Endodermal cell (in vitro differentiated cells): ENCODE measurements around the gene TMX3. TPM values are rescaled to one million over a fixed set of nuclear protein-coding genes. Genes with fewer than 3 reads are reported as not detected.

Experiments used
- DNase-seq: peaks from one replicate; pipeline ENCODE4 v3.0.0-alpha.2; 2017
- H3K27ac ChIP-seq: 2 replicates; pipeline ENCODE4 v1.5.1; 2013; ENCODE audit warnings: mild to moderate bottlenecking, low read depth, low read length, moderate library complexity
- H3K27me3 ChIP-seq: 2 replicates; pipeline ENCODE4 v1.6.1; 2013; ENCODE audit warnings: mild to moderate bottlenecking, low read length, moderate library complexity; ENCODE audit not compliant: insufficient read depth, control insufficient read depth, poor library complexity, severe bottlenecking
- H3K36me3 ChIP-seq: 2 replicates; pipeline ENCODE4 v1.7.0; 2013; ENCODE audit warnings: mild to moderate bottlenecking, low read length, moderate library complexity; ENCODE audit not compliant: control insufficient read depth, insufficient read depth
- H3K4me1 ChIP-seq: one replicate; pipeline ENCODE4 v1.7.0; 2013; ENCODE audit warnings: low read length; ENCODE audit not compliant: control insufficient read depth, insufficient read depth
- H3K4me3 ChIP-seq: 2 replicates; pipeline ENCODE4 v1.5.1; 2013; ENCODE audit warnings: mild to moderate bottlenecking, low read length, moderate library complexity
- H3K9ac ChIP-seq: 2 replicates; pipeline ENCODE4 v1.6.1; 2013; ENCODE audit warnings: mild to moderate bottlenecking, low read length, moderate library complexity; ENCODE audit not compliant: poor library complexity, severe bottlenecking; ENCODE audit errors: extremely low read depth
- H3K9me3 ChIP-seq: 2 replicates; pipeline ENCODE4 v1.6.1; 2013; ENCODE audit warnings: mild to moderate bottlenecking, low read length, moderate library complexity; ENCODE audit not compliant: control insufficient read depth
- H3K27ac Mint-ChIP-seq: 2 replicates; pipeline ENCODE4 v1.8.0; 2020; ENCODE audit warnings: mixed read lengths
- H3K27me3 Mint-ChIP-seq: 2 replicates; pipeline ENCODE4 v1.8.0; 2021; ENCODE audit warnings: mild to moderate bottlenecking, mixed read lengths; ENCODE audit not compliant: insufficient read depth
- H3K36me3 Mint-ChIP-seq: 2 replicates; pipeline ENCODE4 v1.8.0; 2020; ENCODE audit warnings: low read depth, mixed read lengths
- H3K4me1 Mint-ChIP-seq: 2 replicates; pipeline ENCODE4 v1.8.0; 2020; ENCODE audit warnings: mixed read lengths
- H3K4me3 Mint-ChIP-seq: 2 replicates; pipeline ENCODE4 v1.8.0; 2020; ENCODE audit warnings: mild to moderate bottlenecking, moderate library complexity, mixed read lengths
- H3K9me3 Mint-ChIP-seq: 2 replicates; pipeline ENCODE4 v1.8.0; 2020; ENCODE audit warnings: mild to moderate bottlenecking, mixed read lengths
- WGBS, 2 experiments: methylation state at CpG; one replicate each; pipeline versions ENCODE4 v1.1.5 to v1.1.7; 2013; ENCODE audit warnings: missing lambda C conversion rate in 2 of 2, mixed read lengths in 1 of 2; ENCODE audit not compliant: insufficient coverage in 1 of 2, insufficient read length in 1 of 2; 5-methylcytosine and 5-hydroxymethylcytosine counted together
- total RNA-seq, 2 donors: library from RNA; stranded (reverse); fragmentation: NEBNext Ultra II Directional in 1 of 2; extraction: Animal tissue kit (Norgen Biotek cat#: 25700) in 1 of 2; gene quantifications; 2 replicates in 1 of 2; 3 replicates in 1 of 2; pipeline ENCODE4 v1.2.1, GENCODE V29; 2021
- TF ChIP-seq, protein P1 (sequence below): fragments of 200-600 bp; sonication (generic); conservative IDR thresholded peaks from 2 replicates; pipeline ENCODE4 v1.5.0; 2021; ENCODE audit warnings: antibody characterized with exemption, mild to moderate bottlenecking

Gene TMX3
- total RNA-seq, 2 donors from 2014 or later, result 50.7 to 51.2 TPM

DNA sequence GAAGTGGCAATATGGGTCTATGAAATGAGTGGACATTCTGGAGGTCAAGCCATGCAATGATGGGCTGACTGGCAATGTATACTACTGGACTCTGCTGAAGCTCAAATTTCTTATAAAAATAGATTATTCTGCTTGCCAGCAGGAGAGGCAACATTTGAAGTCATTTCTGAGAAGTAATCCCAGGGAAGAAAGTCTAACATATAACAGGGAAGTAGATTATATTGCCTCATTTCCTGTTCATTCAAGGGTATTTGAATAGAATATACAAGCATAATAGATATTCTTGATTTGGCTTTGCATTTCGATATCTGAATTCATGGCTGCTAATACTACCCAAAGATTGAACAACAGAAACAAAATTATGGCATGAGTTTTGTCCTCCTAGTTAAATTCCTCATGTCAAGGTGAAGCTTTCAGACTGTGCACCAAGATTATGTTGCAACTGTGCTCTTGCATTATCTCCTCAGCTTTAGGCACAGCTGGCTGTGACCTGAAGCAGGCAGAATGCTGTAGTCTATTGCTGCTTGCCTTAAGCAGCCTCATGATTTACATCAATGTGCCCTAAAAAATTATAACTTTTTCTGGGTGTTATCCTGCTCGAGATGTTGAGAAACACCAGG lies 13.3 kb upstream of the TMX3 start:
- no peak overlapping the region for H3K4me3 Mint-ChIP-seq
- TF ChIP-seq, protein P1, sequence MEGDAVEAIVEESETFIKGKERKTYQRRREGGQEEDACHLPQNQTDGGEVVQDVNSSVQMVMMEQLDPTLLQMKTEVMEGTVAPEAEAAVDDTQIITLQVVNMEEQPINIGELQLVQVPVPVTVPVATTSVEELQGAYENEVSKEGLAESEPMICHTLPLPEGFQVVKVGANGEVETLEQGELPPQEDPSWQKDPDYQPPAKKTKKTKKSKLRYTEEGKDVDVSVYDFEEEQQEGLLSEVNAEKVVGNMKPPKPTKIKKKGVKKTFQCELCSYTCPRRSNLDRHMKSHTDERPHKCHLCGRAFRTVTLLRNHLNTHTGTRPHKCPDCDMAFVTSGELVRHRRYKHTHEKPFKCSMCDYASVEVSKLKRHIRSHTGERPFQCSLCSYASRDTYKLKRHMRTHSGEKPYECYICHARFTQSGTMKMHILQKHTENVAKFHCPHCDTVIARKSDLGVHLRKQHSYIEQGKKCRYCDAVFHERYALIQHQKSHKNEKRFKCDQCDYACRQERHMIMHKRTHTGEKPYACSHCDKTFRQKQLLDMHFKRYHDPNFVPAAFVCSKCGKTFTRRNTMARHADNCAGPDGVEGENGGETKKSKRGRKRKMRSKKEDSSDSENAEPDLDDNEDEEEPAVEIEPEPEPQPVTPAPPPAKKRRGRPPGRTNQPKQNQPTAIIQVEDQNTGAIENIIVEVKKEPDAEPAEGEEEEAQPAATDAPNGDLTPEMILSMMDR, result no peak

GRCh38 chr18:68727506-68727905 lies 12.6 kb upstream of the TMX3 start:
- TF ChIP-seq, protein P1, result no peak
- Mint-ChIP-seq H3K36me3 (no peaks in the 10 kb centered on the region), H3K9me3 (peaks cover 5% of the 10 kb centered on the region), H3K4me3 (no peak overlapping the region), H3K4me1 (no peaks in the 10 kb centered on the region), H3K27ac (no peak overlapping the region), H3K27me3 (no peaks in the 10 kb centered on the region)
- no peak overlapping the region for H3K27ac ChIP-seq
- DNase-seq, result no peak
- H3K4me3 ChIP-seq, result no peak overlapping the region
- H3K9me3 ChIP-seq, result no peaks in the 10 kb centered on the region
- no peak overlapping the region for H3K9ac ChIP-seq
- H3K36me3 ChIP-seq, result no peaks in the 10 kb centered on the region
- H3K27me3 ChIP-seq, result no peaks in the 10 kb centered on the region
- no peaks in the 10 kb centered on the region for H3K4me1 ChIP-seq

More for the DNA sequence above, 13.3 kb upstream of the TMX3 start:
- Mint-ChIP-seq H3K36me3 (no peaks in the 10 kb centered on the region), H3K9me3 (peaks cover 5% of the 10 kb centered on the region), H3K27me3 (no peaks in the 10 kb centered on the region), H3K27ac (no peak overlapping the region), H3K4me1 (no peaks in the 10 kb centered on the region)
- H3K9ac ChIP-seq, result no peak overlapping the region
- no peak for DNase-seq
- no peaks in the 10 kb centered on the region for H3K27me3 ChIP-seq
- H3K4me3 ChIP-seq, result no peak overlapping the region
- no peaks in the 10 kb centered on the region for H3K9me3 ChIP-seq
- no peaks in the 10 kb centered on the region for H3K36me3 ChIP-seq
- 83 to 88% methylated on average over 1 to 2 of the region's 2 CpGs for WGBS, 2 experiments
- no peak overlapping the region for H3K27ac ChIP-seq
- H3K4me1 ChIP-seq, result no peaks in the 10 kb centered on the region

- Histone ChIP-seq H3K4me3 (no peak overlapping the region), H3K27ac (no peak overlapping the region), H3K27me3 (no peaks in the 10 kb centered on the region), H3K4me1 (no peaks in the 10 kb centered on the region), H3K9me3 (no peaks in the 10 kb centered on the region), H3K36me3 (no peaks in the 10 kb centered on the region), H3K9ac (no peak overlapping the region)
- WGBS, 2 experiments, result 85 to 94% methylated on average over 2 of the region's 2 CpGs
- TF ChIP-seq, protein P1, result no peak
- no peaks in the 10 kb centered on the region for H3K27me3 Mint-ChIP-seq
- H3K9me3 Mint-ChIP-seq, result peaks cover 5% of the 10 kb centered on the region
- H3K4me1 Mint-ChIP-seq, result no peaks in the 10 kb centered on the region
- H3K4me3 Mint-ChIP-seq, result no peak overlapping the region
- H3K27ac Mint-ChIP-seq, result no peak overlapping the region
- no peak for DNase-seq
- no peaks in the 10 kb centered on the region for H3K36me3 Mint-ChIP-seq
Measured at GRCh38 chr18:68725346-68725745, 10.4 kb upstream of the TMX3 start.
